ENCODE measurements around the gene NUDT1. TPM values are rescaled to one million over a fixed set of nuclear protein-coding genes. Genes with fewer than 3 reads are reported as not detected.

NUDT1 gene
- total RNA-seq, 4 donors from 2014 or later = 12.9 to 37.6 (median 26.6) TPM

DNA sequence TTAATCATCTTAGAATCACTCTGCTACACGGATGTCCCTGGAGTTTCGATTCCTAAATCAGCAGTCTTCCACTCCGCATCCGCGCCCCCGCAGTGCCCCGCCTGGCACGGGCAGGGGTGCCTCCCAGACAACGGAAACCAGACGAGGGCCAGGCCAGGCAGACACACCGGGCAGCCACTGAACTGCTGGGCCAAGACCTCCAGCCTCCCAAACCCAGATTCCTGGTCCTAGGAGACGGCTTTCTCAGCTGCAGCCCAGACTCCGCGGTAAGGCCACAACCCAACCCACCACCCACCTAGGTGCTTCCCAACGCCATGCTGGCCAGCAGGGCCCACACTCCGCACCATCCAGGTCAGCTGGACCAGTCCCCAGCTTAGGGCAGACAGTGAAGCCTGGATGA is 42.5 kb upstream of the NUDT1 start:
- Histone ChIP-seq H3K27ac (no peak overlapping the region), H3K4me3 (no peak overlapping the region), H3K27me3 (no peaks in the 10 kb centered on the region), H3K36me3 (peaks cover 0 to 76% (median 0%) of the 10 kb centered on the region in 3 donors), H3K4me1 (peaks cover 0 to 5% (median 0%) of the 10 kb centered on the region in 4 donors), H3K9me3 (peaks cover 0 to 15% (median 0%) of the 10 kb centered on the region in 4 donors)
- TF ChIP-seq CTCF (IDR thresholded peaks at IDR 0.05) (no peak), POLR2A (IDR thresholded peaks at IDR 0.05) (no peak), EP300 (IDR thresholded peaks at IDR 0.05) (no peak)
- DNase-seq (ENCODE audit: low spot score in 2 of 2) = no peak
- WGBS, 2 donors = 83 to 86% methylated on average over 14 to 16 of the region's 16 CpGs

DNA sequence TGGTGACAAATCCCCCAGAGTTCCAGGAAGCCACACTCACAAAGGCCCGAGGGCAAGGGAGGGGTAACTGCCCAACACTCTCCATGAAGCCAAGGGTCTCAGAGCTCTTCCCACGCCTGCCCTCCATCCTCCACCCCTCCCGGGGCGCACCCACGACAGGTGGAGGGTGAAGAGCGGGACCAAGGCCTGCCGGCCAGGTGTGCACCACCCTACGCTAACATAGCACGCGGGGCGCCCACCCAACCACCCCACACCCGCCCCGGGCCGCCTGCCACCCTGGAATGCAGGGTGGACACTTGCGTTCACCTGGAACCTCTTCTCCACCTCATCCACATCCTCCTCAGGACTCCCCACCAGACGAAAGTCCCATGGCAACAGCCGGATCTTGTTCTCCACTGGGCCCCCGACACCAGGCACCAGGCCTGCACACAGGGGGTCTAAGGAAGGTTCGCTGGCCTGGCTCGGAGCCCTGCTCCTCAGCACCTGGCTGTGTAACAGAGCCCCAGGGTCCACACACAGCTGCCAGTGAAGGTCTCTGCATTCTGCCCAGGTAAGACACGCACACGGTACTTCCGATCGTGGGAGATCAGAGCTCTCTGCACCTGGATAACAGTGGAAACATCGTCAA is 42.0 kb upstream of the NUDT1 start:
- Histone ChIP-seq H3K27me3 (no peaks in the 10 kb centered on the region), H3K4me1 (peaks cover 0 to 5% (median 0%) of the 10 kb centered on the region in 4 donors), H3K27ac (no peak overlapping the region), H3K36me3 (peaks cover 0 to 71% (median 0%) of the 10 kb centered on the region in 3 donors), H3K4me3 (no peak overlapping the region), H3K9me3 (peaks cover 0 to 13% (median 0%) of the 10 kb centered on the region in 4 donors)
- DNase-seq (ENCODE audit: low spot score in 2 of 2) = no peak
- WGBS, 2 donors = 93 to 98% methylated on average over 20 to 25 of the region's 25 CpGs
- TF ChIP-seq CTCF (IDR thresholded peaks at IDR 0.05) = no peak
- TF ChIP-seq POLR2A (IDR thresholded peaks at IDR 0.05) = no peak
- TF ChIP-seq EP300 (IDR thresholded peaks at IDR 0.05) = no peak

GRCh38 chr7:2200584-2200980 is 41.4 kb upstream of the NUDT1 start:
- DNase-seq (ENCODE audit: low spot score in 2 of 2) = no peak
- TF ChIP-seq POLR2A (IDR thresholded peaks at IDR 0.05) = no peak
- no peak for TF ChIP-seq CTCF (IDR thresholded peaks at IDR 0.05)
- no peak for TF ChIP-seq EP300 (IDR thresholded peaks at IDR 0.05)
- no peak overlapping the region for H3K27ac ChIP-seq
- peaks cover 0 to 71% (median 0%) of the 10 kb centered on the region in 3 donors for H3K36me3 ChIP-seq
- no peaks in the 10 kb centered on the region for H3K27me3 ChIP-seq
- H3K9me3 ChIP-seq = peaks cover 0 to 8% (median 0%) of the 10 kb centered on the region in 4 donors
- H3K4me3 ChIP-seq = no peak overlapping the region
- WGBS, 2 donors = 94% methylated on average over 12 to 18 of the region's 18 CpGs
- peaks cover 0 to 9% (median 0%) of the 10 kb centered on the region in 4 donors for H3K4me1 ChIP-seq

DNA sequence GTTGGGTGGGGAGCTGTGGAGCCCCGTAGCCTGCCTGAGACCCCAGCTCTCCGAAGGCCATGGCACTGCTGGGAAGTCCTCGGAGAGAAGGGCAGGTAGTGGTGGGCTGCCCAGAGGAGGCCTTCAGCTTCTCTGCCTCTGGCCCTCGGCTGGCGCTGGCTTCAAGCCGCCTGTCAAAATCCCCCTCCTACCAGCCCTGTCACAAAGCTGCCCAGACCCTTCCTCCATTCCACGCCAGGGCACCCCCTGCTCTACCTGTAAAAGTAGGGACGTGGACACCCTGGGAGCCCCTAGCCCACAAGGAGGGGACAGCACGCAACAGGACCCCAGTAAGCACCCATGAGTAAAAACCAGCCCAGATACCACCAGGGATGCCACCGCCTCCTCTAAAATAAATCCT is 40.9 kb upstream of the NUDT1 start:
- Histone ChIP-seq H3K27me3 (no peaks in the 10 kb centered on the region), H3K9me3 (peaks cover 0 to 3% (median 0%) of the 10 kb centered on the region in 4 donors), H3K27ac (no peak overlapping the region), H3K36me3 (peaks cover 0 to 68% (median 0%) of the 10 kb centered on the region in 3 donors), H3K4me3 (no peak overlapping the region), H3K4me1 (peaks cover 0 to 9% (median 0%) of the 10 kb centered on the region in 4 donors)
- WGBS, 2 donors = 86 to 94% methylated on average over 4 to 10 of the region's 10 CpGs
- no peak for TF ChIP-seq EP300 (IDR thresholded peaks at IDR 0.05)
- no peak for TF ChIP-seq POLR2A (IDR thresholded peaks at IDR 0.05)
- TF ChIP-seq CTCF (IDR thresholded peaks at IDR 0.05) = no peak
- DNase-seq (ENCODE audit: low spot score in 2 of 2) = no peak

DNA sequence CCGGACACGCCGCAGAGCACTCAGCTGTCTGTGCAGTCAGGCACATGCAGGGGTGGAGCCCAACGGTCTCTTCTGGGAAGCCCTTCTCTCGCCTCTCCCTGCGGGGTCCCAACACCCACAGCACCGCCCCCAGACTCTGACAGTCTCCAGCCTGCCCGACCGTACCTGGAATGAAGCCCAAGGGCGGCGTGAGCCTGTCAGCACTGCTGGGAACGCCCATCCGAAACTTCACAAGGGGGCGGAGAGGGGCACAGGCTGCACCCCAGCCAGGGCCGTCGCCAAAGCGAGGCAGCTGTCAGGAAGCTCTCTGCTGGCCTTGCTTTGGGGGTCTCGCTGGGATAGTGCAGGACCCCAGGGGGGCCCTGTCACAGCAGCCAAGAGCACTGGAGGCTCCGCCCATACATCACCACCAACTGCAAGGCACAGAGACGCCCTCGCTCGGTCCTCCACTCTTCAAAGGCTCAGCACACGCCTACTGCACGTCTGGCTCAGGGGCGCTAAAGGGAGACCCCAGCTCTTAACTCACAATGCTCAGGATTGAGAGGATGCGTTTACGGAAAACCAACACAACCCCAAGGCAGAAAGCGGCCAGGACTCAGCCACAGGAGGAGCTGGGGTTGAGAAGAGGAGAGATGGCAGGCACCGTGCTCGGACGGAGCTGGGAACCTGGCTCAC is 40.2 kb upstream of the NUDT1 start:
- DNase-seq (ENCODE audit: low spot score in 2 of 2) = no peak
- 82 to 87% methylated on average over 31 of the region's 31 CpGs for WGBS, 2 donors
- no peaks in the 10 kb centered on the region for H3K9me3 ChIP-seq
- no peak overlapping the region for H3K27ac ChIP-seq
- H3K4me3 ChIP-seq = no peak overlapping the region
- peaks cover 0 to 9% (median 0%) of the 10 kb centered on the region in 4 donors for H3K4me1 ChIP-seq
- peaks cover 0 to 61% (median 0%) of the 10 kb centered on the region in 3 donors for H3K36me3 ChIP-seq
- no peaks in the 10 kb centered on the region for H3K27me3 ChIP-seq
- TF ChIP-seq CTCF (IDR thresholded peaks at IDR 0.05) = no peak
